Measurements from ENCODE around the gene ARRDC1.

GRCh38 chr9:137647096-137647714 lies 41.7 kb downstream of the ARRDC1 start:
- TF ChIP-seq CTCF (IDR thresholded peaks at IDR 0.05) = no peak
- TF ChIP-seq POLR2A (IDR thresholded peaks at IDR 0.05) = no peak
- no peak for TF ChIP-seq EP300 (IDR thresholded peaks at IDR 0.05)

Data from ovary (tissue), 3 donors.